Iris pigment epithelial cell (primary cell): Measurements from ENCODE around the gene MYCL.
"Not testable (repeated sequence)": the region's sequence is repeated elsewhere in the genome, so short reads cannot be mapped to it uniquely, and the experiment has no call there.

ENCODE experiments used
- DNase-seq: peaks from one replicate; pipeline ENCODE4 v3.0.0-alpha.2; 2011; ENCODE audit warnings: low read depth

The MYCL gene

GRCh38 chr1:39917825-39918224, 16.1 kb upstream of the MYCL start:
- peak; percentile 27 for DNase-seq

GRCh38 chr1:39915499-39916129, 13.9 kb upstream of the MYCL start:
- DNase-seq, result no peak

GRCh38 chr1:39913136-39913535, 11.4 kb upstream of the MYCL start:
- DNase-seq, result not testable (repeated sequence)

- no peak for DNase-seq
Measured at GRCh38 chr1:39910263-39910662, 8.5 kb upstream of the MYCL start.

- no peak for DNase-seq
Measured at GRCh38 chr1:39908534-39908933, 6.8 kb upstream of the MYCL start.

GRCh38 chr1:39907528-39908453, 6.1 kb upstream of the MYCL start:
- DNase-seq, result no peak

GRCh38 chr1:39905172-39905571, 3.5 kb upstream of the MYCL start:
- DNase-seq, result no peak

- DNase-seq, result no peak
Measured at GRCh38 chr1:39902460-39902807, 717 bp upstream of the MYCL start.

GRCh38 chr1:39901464-39901713, 328 bp downstream of the MYCL start:
- peak; percentile 36 for DNase-seq

GRCh38 chr1:39900662-39901463, 854 bp downstream of the MYCL start:
- DNase-seq, result peak; percentile 42

GRCh38 chr1:39899611-39900538, 1.8 kb downstream of the MYCL start:
- no peak for DNase-seq

GRCh38 chr1:39898648-39899603, 2.8 kb downstream of the MYCL start:
- peak; percentile 73 for DNase-seq

- no peak for DNase-seq
Measured at GRCh38 chr1:39898191-39898590, 3.5 kb downstream of the MYCL start.

GRCh38 chr1:39896909-39897685, 4.6 kb downstream of the MYCL start:
- DNase-seq, result peak; percentile 68

- no peak for DNase-seq
Measured at GRCh38 chr1:39895731-39896480, 5.8 kb downstream of the MYCL start.

GRCh38 chr1:39894884-39895495, 6.7 kb downstream of the MYCL start:
- DNase-seq, result no peak

GRCh38 chr1:39892601-39893595, 8.8 kb downstream of the MYCL start:
- DNase-seq, result peak; percentile 82
